Esophagus squamous epithelium (tissue), 4 donors: ENCODE results near the gene RAPGEF1.

Experiments
- POLR2A ChIP-seq, 4 donors: fragments of 450-650 bp; IDR thresholded peaks; one replicate each; pipeline ENCODE4 v1.6.1; 2017; ENCODE audit warnings: antibody characterized with exemption in 4 of 4, mild to moderate bottlenecking in 4 of 4, moderate library complexity in 3 of 4
- TF ChIP-seq, protein P1 (sequence below), 6 experiments: fragments of 450-650 bp in 4 of 6; fragments of 200-600 bp in 2 of 6; sonication (generic) in 2 of 6; IDR thresholded peaks; one replicate each; pipeline ENCODE4 v1.5.1; 2016 to 2019; ENCODE audit warnings: antibody characterized with exemption in 6 of 6, mild to moderate bottlenecking in 4 of 6, moderate library complexity in 4 of 6

GRCh38 chr9:131620764-131621520 lies 118.9 kb downstream of the RAPGEF1 start:
- TF ChIP-seq, protein P1, sequence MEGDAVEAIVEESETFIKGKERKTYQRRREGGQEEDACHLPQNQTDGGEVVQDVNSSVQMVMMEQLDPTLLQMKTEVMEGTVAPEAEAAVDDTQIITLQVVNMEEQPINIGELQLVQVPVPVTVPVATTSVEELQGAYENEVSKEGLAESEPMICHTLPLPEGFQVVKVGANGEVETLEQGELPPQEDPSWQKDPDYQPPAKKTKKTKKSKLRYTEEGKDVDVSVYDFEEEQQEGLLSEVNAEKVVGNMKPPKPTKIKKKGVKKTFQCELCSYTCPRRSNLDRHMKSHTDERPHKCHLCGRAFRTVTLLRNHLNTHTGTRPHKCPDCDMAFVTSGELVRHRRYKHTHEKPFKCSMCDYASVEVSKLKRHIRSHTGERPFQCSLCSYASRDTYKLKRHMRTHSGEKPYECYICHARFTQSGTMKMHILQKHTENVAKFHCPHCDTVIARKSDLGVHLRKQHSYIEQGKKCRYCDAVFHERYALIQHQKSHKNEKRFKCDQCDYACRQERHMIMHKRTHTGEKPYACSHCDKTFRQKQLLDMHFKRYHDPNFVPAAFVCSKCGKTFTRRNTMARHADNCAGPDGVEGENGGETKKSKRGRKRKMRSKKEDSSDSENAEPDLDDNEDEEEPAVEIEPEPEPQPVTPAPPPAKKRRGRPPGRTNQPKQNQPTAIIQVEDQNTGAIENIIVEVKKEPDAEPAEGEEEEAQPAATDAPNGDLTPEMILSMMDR (IDR thresholded peaks at IDR 0.05) = no peak
- no peak for TF ChIP-seq POLR2A (IDR thresholded peaks at IDR 0.05)
